ENCODE measurements around the gene CFTR.

GRCh38 chr7:117489016-117489415 is 9.2 kb downstream of the CFTR start:
- TF ChIP-seq CTCF (IDR thresholded peaks at IDR 0.05 in 2 of 3, conservative IDR thresholded peaks at IDR 0.05 in 1 of 3; ENCODE audit: borderline replicate concordance in 1 of 3, insufficient read depth in 1 of 3, low read depth in 2 of 3, low read length in 2 of 3) (no peak), POLR2A (IDR thresholded peaks at IDR 0.05; ENCODE audit: borderline replicate concordance, extremely low read depth, insufficient read depth, insufficient read length) (no peak), TCF7L2 (IDR thresholded peaks at IDR 0.05; ENCODE audit: borderline replicate concordance, extremely low read depth, insufficient read depth, insufficient read length) (no peak), EZH2 (IDR thresholded peaks at IDR 0.05) (no peak), FOSL1 (IDR thresholded peaks at IDR 0.05; ENCODE audit: low read depth) (no peak), POLR2AphosphoS5 (IDR thresholded peaks at IDR 0.05; ENCODE audit: low read depth, low read length) (no peak), YY1 (IDR thresholded peaks at IDR 0.05; ENCODE audit: extremely low read depth, insufficient replicate concordance, low read depth, low read length) (no peak), MAX (IDR thresholded peaks at IDR 0.05) (no peak), ZFX (IDR thresholded peaks at IDR 0.05) (no peak), EZH2phosphoT487 (IDR thresholded peaks at IDR 0.05; ENCODE audit: borderline replicate concordance) (no peak), ATF3 (IDR thresholded peaks at IDR 0.05) (no peak), ZNF274 (IDR thresholded peaks at IDR 0.05; ENCODE audit: low read depth, low read length) (no peak), SIN3A (IDR thresholded peaks at IDR 0.05; ENCODE audit: low read depth) (no peak)
